HG03280 (cell line): ENCODE data around the gene MAPK9.

Experiments used
- ATAC-seq: cut with Tn5 transposase; IDR thresholded peaks from one replicate; pipeline ENCODE4 v1.9.1; 2021; ENCODE audit warnings: mild to moderate bottlenecking, moderate library complexity; ENCODE audit not compliant: unreplicated experiment

The MAPK9 gene

GRCh38 chr5:180297587-180298282 is 5.9 kb upstream of the MAPK9 start:
- no peak for ATAC-seq

GRCh38 chr5:180296771-180297170 is 4.9 kb upstream of the MAPK9 start:
- ATAC-seq, result no peak

GRCh38 chr5:180294913-180295555 is 3.2 kb upstream of the MAPK9 start:
- no peak for ATAC-seq

GRCh38 chr5:180294411-180294810 is 2.5 kb upstream of the MAPK9 start:
- no peak for ATAC-seq

GRCh38 chr5:180291234-180291940 is 496 bp downstream of the MAPK9 start:
- peak; percentile 40 for ATAC-seq

- ATAC-seq, result no peak
Measured at GRCh38 chr5:180290568-180291233, 1.2 kb downstream of the MAPK9 start.

- no peak for ATAC-seq
Measured at GRCh38 chr5:180289966-180290365, 1.9 kb downstream of the MAPK9 start.

GRCh38 chr5:180289433-180289832 is 2.5 kb downstream of the MAPK9 start:
- ATAC-seq, result no peak

- ATAC-seq, result no peak
Measured at GRCh38 chr5:180287868-180288267, 4.0 kb downstream of the MAPK9 start.

GRCh38 chr5:180287404-180287803 is 4.5 kb downstream of the MAPK9 start:
- ATAC-seq, result no peak

- no peak for ATAC-seq
Measured at GRCh38 chr5:180284149-180284548, 7.7 kb downstream of the MAPK9 start.

- ATAC-seq, result no peak
Measured at GRCh38 chr5:180283026-180283615, 8.8 kb downstream of the MAPK9 start.

- no peak for ATAC-seq
Measured at GRCh38 chr5:180282281-180282680, 9.6 kb downstream of the MAPK9 start.

- no peak for ATAC-seq
Measured at GRCh38 chr5:180281706-180282105, 10.2 kb downstream of the MAPK9 start.

GRCh38 chr5:180274695-180275094 is 17.2 kb downstream of the MAPK9 start:
- ATAC-seq, result no peak

- ATAC-seq, result no peak
Measured at GRCh38 chr5:180271221-180271620, 20.7 kb downstream of the MAPK9 start.

- no peak for ATAC-seq
Measured at GRCh38 chr5:180259260-180259611, 32.6 kb downstream of the MAPK9 start.

- no peak for ATAC-seq
Measured at GRCh38 chr5:180253036-180253824, 38.7 kb downstream of the MAPK9 start.

- no peak for ATAC-seq
Measured at GRCh38 chr5:180251887-180252286, 40.0 kb downstream of the MAPK9 start.

GRCh38 chr5:180251141-180251540 is 40.7 kb downstream of the MAPK9 start:
- no peak for ATAC-seq
